GM12865 (cell line): ENCODE data around the gene IL22.

ENCODE experiments used
- DNase-seq: peaks from one replicate; pipeline ENCODE4 v3.0.0; 2010; ENCODE audit warnings: low read depth
- H3K4me3 ChIP-seq: 2 replicates; pipeline ENCODE4 v1.5.1; 2011; ENCODE audit warnings: mild to moderate bottlenecking, low read depth, low read length, control low read depth
- CTCF ChIP-seq: IDR thresholded peaks from 2 replicates; pipeline ENCODE4 v1.5.1; 2011; ENCODE audit warnings: low read length, control low read depth, low read depth, inconsistent platforms; ENCODE audit not compliant: insufficient read depth; ENCODE audit errors: missing control alignments

The IL22 gene

GRCh38 chr12:68252077-68252476 lies 1.3 kb downstream of the IL22 start:
- no peak for TF ChIP-seq CTCF
- no peak overlapping the region for H3K4me3 ChIP-seq
- DNase-seq = no peak

GRCh38 chr12:68250454-68250853 lies 3.0 kb downstream of the IL22 start:
- DNase-seq = no peak
- no peak for TF ChIP-seq CTCF
- no peak overlapping the region for H3K4me3 ChIP-seq

GRCh38 chr12:68247785-68248184 lies 5.6 kb downstream of the IL22 start:
- no peak overlapping the region for H3K4me3 ChIP-seq
- DNase-seq = no peak
- no peak for TF ChIP-seq CTCF

- no peak for DNase-seq
- no peak for TF ChIP-seq CTCF
- no peak overlapping the region for H3K4me3 ChIP-seq
These were observed 7.1 kb downstream of the IL22 start for GRCh38 chr12:68246350-68246749.

GRCh38 chr12:68245180-68246021 lies 8.0 kb downstream of the IL22 start:
- DNase-seq = no peak
- TF ChIP-seq CTCF = no peak
- no peak overlapping the region for H3K4me3 ChIP-seq

- TF ChIP-seq CTCF = no peak
- H3K4me3 ChIP-seq = no peak overlapping the region
- DNase-seq = no peak
These were observed 10.6 kb downstream of the IL22 start for GRCh38 chr12:68242777-68243176.

GRCh38 chr12:68240975-68241374 lies 12.4 kb downstream of the IL22 start:
- TF ChIP-seq CTCF = no peak
- peak overlapping the region; percentile 16; the same call in 1 of the 2 replicates for H3K4me3 ChIP-seq
- DNase-seq = peak; percentile 88
